GM19043 (cell line): ENCODE measurements around the gene B9D2.

Experiments
- ATAC-seq: cut with Tn5 transposase; IDR thresholded peaks from one replicate; pipeline ENCODE4 v1.9.1; 2021; ENCODE audit warnings: low read depth; ENCODE audit not compliant: unreplicated experiment

Gene B9D2

DNA sequence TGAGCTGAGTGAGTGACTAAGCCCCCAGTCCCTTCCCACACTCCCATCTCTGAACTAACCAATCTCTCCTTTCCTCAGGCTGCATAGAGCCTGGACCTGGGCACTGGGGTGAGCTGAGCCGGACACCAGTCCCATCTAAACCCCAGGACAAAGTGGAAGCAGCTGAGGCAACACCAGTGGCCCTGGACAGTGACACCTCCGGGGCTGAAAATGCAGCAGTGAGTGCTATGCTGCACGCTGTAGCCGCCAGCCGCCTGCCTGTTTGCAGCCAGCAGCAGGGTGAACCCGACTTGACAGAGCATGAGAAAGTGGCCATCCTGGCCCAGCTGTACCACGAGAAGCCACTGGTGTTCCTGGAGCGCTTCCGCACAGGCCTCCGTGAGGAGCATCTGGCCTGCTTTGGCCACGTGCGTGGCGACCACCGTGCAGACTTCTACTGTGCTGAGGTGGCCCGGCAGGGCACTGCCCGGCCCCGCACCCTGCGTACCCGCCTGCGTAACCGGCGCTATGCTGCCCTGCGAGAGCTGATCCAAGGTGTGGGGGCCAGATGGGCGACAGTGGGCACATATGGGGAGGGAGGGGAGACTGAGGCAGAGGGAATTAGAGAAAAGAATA lies 47.5 kb downstream of the B9D2 start:
- ATAC-seq = no peak

DNA sequence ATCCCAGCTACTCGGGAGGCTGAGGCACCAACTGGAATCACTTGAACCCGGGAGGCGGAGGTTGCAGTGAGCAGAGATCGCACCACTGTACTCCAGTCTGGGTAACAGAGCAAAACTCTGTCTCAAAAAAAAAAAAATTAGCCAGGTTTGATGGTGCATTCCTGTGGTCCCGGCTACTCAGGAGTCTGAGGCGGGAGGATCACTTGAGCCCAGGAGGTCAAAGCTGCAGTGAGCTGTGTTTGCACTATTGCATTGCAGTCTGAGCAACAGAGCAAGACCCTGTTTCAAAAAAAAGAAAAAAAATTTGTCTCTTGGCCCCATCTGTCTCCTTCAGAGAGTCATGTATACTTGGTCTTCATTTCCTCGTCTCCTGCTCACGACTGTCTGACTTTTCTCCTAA lies 52.3 kb downstream of the B9D2 start:
- no peak for ATAC-seq

DNA sequence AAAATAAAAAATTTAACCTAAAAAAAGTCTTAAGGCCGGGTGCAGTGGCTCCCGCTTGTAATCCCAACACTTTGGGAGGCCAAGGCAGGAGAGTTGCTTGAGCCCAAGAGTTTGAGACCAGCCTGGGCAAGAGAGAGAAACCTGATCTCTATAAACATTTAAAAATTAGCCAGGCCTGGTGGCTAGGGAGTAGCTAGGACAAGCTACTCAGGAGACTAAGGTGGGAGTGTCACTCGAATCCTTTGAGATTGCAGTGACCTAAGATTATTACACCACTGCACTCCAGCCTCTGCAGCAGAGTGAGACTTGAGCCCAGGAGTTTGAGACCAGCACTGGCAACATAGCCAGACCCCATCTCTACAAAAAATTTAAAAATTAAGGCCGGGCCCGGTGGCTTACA lies 52.9 kb downstream of the B9D2 start:
- no peak for ATAC-seq

DNA sequence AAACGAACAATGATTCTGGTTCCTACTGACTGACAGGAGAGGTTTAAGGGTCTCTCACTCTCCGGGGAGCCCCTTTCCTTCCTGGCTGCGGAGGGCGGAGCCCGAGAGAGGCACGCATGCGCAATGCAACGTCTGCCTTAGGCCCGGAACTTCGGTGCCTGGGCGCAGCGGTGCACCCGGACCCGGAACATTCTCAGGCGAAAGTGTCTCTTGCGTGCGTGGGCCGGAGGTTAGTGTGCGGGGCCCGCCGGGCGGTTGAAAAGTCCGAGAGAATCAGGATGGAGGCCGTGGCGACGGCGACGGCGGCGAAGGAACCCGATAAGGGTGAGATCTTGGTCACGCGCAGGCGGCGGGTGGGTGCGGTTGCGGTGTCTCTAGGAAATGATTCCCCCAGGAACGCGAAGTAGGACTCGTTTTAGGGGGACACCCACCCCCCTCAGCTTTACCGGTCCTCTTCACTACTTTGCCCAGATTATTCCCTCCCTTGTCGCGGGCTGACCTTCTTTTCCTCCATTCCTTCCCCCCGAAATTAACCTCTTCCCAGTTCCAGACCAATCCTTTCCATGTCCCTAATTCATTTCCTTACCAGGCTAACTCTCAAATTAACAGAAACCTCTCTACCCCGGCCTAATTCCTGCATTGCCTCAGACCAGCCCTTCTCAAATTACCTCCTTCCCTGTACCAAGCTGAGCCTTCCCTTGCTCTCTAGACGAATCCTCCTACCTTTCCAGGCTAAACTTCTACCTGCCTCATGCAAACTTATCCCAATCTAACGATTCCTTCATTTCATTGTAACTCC lies 53.7 kb downstream of the B9D2 start, which contains the start of gene CCDC97:
Gene CCDC97 (plus strand): TSS at position 140 of the 799 bp plus-strand sequence. CDS start 139 bp downstream, at position 279.
- no peak for ATAC-seq

DNA sequence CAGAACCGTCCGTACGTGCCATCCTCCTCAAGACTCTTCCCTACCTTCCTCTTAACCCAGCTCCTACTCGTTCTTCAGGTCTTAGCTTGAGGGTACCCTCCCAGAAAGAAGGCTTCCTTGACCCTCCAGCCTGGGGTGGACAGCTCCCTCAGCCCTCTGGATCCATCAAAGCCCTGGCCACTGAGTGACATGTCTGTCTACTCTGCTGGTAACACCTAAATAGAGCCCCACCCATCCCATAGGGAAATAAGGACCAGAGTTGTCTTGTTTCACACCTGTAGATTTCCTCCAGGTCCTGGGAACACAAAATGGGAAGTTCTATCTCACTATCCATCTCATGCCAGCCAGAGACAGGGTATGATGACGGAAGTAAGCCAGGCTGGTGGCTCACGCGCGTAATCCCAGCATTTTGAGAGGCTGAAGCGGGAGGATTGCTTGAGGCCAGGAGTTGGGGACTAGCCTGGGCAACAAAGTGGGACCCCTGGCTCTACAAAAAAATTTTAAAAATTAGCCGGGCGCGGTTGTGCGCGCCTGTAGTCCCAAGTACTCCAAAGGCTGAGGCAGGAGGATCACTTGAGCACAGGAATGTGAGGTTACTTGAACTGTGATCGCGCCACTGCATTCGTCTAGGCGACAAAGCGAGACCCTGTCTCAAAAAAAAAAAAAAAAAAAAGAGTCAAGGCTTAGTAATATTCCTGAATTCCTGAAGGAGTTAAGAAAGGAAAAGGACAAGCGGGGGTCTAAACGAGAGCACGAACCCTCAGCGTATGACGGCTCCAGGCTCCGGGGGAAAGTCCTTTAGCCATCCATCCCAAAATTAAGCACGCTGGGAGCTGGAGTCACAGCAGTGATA lies 54.5 kb downstream of the B9D2 start:
- no peak for ATAC-seq

DNA sequence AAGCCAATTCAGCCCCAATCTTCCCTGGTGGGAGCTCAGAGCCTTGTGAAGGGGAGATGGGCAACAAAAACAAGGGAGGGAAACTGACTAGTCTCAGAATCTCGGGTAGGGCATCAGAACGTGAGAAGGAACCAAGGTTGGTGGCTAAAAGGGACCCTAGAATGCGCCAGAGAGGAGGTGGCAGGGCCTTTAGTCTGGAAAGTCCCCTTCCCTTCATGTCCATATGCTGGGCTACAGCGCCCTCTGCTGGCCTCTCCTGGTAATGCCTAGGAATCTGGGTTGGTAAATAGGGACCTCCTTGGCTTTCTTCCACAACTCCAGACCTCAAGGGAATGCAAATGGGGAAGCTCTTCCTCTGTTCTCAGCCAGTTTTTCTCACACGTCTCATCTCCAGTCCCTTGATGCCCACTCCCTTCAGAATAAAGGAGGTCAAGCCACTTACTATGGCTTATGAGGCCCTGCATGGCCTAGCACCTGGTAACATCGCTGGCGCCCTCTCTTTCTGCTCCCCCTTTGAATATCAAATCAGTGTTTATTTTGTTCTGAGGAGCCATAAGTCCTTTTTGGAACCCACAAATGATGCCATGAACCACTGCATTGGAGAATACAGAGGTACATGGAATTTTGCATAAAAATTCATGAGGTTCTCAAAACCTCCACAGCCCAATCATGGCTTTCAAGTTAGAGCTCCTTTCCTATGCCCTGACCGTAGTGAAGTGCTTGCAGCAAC lies 55.3 kb downstream of the B9D2 start:
- no peak for ATAC-seq

DNA sequence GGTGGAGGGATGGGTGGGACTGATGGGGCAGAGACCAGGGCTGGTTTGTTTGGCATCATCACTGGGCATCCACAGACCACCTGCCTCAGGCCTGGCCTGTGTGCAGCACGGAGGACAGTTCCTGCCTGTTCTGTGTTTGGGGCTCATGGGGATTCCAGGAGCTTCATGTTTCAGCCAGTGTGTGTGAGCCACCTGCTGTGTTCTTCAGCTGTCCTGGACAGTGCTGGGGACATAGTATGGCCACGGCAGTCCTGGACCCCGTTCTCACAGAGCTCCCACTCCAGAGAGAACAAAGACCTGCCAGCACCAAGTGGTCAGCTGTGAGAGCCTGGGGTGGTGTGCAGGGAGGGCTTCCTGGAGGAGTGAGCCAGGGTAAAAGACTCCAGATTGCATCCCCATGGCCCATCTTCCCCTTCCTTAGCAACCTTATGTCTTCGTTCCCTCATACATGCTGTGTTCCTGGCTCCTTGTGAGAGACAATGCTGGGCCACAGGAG lies 55.9 kb downstream of the B9D2 start:
- ATAC-seq = no peak

DNA sequence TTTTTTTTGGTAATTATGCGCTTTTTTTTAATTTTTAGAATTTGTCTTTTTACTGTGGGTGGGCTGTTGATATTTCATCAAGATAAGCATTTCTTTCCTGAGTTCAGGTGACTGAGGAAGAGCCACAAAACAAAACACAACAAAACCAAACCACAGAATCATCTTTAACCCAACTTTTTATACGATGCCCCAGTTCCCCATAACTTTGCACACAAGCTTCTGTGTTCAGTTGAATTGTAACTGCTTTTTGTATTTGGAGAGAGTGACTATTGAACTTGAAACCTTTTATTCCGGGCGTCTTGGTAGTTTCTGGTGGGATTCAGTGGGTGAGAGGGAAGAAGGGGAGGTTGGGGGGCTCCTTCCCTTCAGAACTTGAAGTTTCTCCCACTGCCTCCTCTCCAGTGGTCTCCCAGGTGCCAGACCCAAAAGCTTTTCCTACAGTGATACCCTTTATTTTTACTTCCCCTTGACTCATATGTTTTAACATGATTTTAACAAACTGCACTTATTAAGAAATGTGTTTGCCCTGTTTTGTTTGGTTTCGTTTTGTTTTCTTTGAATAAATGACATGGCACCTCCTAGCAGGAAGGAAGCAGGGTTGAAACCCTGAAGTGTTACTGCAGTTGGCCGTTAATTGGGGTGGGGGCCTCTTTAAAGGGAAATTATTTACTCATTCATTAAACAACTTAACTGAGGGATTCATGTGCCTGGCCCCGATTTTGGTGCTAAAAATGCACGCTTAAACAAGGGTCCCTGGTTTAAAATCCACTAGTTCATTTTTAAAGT lies 56.7 kb downstream of the B9D2 start:
- no peak for ATAC-seq

DNA sequence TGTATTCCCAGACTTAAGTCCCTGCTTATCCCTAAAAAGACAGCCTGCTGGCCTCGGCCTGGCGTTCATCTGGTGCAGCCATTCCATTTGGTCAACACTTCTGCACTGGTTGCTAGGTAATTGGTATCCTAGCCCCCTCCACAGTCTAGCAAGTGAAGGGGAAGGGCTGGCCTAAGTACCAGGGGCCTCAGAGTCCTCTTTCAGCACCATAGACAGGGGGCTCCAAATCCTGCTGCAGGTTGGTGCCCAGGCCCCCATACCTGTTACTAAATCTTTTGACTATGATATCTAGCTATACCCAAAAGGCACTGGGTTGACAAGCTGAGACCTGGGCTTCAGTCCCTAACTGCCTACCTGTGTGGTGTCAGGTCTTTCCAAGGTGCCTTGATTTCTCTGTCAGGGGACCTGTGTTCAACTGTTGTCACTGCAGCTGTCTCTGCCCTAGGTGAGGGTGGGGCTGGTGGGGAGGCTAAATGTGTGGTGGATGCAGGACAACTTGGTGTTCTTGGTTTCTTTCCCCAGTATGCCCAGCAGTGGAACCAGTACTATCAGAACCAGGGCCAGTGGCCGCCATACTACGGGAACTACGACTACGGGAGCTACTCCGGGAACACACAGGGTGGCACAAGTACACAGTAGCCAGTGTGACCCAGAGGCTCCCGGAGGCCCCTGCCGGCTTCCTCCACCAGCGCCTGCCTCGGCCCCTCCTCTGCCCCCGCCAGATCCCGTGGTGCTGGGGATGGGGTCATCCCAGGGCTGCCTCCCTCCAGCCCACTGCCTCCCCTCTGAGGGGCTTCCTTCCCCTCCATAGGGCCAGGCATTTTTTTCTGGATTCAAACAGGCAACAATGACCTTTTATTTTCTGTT lies 57.8 kb downstream of the B9D2 start:
- ATAC-seq = no peak

DNA sequence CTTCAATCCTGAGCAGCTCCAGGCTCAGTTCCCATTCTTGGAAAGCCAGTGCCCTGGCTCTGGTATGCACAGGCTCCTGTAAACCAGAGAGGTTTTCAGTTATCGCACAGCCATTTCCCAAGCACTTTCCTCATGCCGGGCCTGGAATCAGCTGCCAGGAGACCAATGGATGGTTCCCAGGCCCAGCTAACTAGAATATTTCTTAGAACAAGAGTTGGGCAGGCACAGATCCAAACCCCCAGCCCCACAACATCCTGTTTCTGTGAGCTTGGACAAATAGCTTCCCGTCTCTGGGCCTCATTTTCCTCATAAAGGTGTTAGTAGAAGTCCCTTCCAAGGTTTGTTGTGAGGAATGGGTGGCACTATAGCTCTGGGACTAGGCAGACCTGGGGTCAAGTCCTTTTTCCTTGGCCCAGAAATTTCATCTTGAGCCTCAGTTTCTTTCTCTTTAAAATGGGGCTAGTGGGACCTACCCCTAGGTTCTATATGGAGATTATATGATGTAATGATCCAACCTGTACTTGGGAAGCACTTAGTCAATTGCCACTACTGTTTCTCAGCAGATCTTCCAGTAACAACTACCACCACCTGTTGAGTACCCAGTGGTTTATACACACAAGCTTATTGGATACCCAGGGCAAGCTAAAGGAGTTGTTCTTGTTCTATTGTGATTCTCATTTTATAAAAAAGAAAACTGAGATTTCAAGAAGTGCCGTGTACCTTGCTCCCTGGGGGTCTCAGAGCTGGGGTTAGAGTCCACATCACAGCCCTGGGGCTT lies 59.1 kb downstream of the B9D2 start:
- no peak for ATAC-seq
